H1 (cell line): Measurements from ENCODE around the gene SMO. TPM values are rescaled to one million over a fixed set of nuclear protein-coding genes. Genes with fewer than 3 reads are reported as not detected.

Source experiments
- CTCF ChIA-PET: fragments of 300-600 bp; sonication (Branson Sonifier 250); formaldehyde crosslinking; loops from one replicate; lab custom pipeline; 2021; ENCODE audit not compliant: partially characterized antibody; lab: Charles Lee
- POLR2A ChIA-PET: fragments of 300-600 bp; sonication (Branson Sonifier 250); formaldehyde crosslinking; loops from one replicate; lab custom pipeline; 2021; ENCODE audit warnings: inconsistent platforms; ENCODE audit not compliant: partially characterized antibody; lab: Charles Lee
- DNase-seq, 2 experiments: peaks; one replicate each; pipeline versions ENCODE4 v3.0.0 to v3.0.0-alpha.2; 2010 to 2022; ENCODE audit warnings: low spot score in 2 of 2, low read depth in 1 of 2, mixed read lengths in 1 of 2
- FAIRE-seq: peaks from 2 replicates; lab custom pipeline; 2011; peaks lifted over from hg19 to GRCh38; lab: Jason Lieb, UNC
- H2AFZ ChIP-seq: 2 replicates; pipeline ENCODE4 v1.8.1; 2012; ENCODE audit warnings: low read length, inconsistent platforms
- H2AK5ac ChIP-seq: 2 replicates; pipeline ENCODE4 v1.6.1; 2013; ENCODE audit warnings: low read depth, low read length
- H2BK120ac ChIP-seq: replicated peaks from 2 replicates; pipeline ENCODE3; 2013; ENCODE audit warnings: low read depth, low read length, inconsistent platforms
- H2BK12ac ChIP-seq: 2 replicates; pipeline ENCODE4 v1.6.1; 2013; ENCODE audit warnings: low read depth, low read length
- H2BK15ac ChIP-seq: 2 replicates; pipeline ENCODE4 v1.6.1; 2013; ENCODE audit warnings: low read length
- H2BK20ac ChIP-seq: 2 replicates; pipeline ENCODE4 v1.6.1; 2013; ENCODE audit warnings: low read length
- H2BK5ac ChIP-seq: 2 replicates; pipeline ENCODE4 v1.6.1; 2013; ENCODE audit warnings: low read depth, low read length
- H3K14ac ChIP-seq: 2 replicates; pipeline ENCODE4 v1.6.1; 2013; ENCODE audit warnings: inconsistent platforms; ENCODE audit not compliant: insufficient read length
- H3K18ac ChIP-seq: 2 replicates; pipeline ENCODE4 v1.6.1; 2013; ENCODE audit warnings: low read length; ENCODE audit errors: extremely low read depth
- H3K23ac ChIP-seq: 2 replicates; pipeline ENCODE4 v1.6.1; 2013; ENCODE audit warnings: inconsistent platforms; ENCODE audit not compliant: insufficient read length
- H3K23me2 ChIP-seq: 2 replicates; pipeline ENCODE4 v1.6.1; 2013; ENCODE audit warnings: low read depth, low read length
- H3K27ac ChIP-seq: 2 replicates; pipeline ENCODE4 v1.6.1; 2011; ENCODE audit warnings: low read depth, low read length, inconsistent platforms
- H3K27me3 ChIP-seq, 4 experiments: replicated peaks in 1 of 4; 1 replicate in 1 of 4; 2 replicates in 3 of 4; pipeline versions ENCODE4 v1.6.1 to v1.8.1; 2011 to 2013; ENCODE audit warnings: low read length in 3 of 4, mild to moderate bottlenecking in 3 of 4, inconsistent platforms in 2 of 4, mixed read lengths in 2 of 4, moderate library complexity in 1 of 4; ENCODE audit not compliant: control insufficient read depth in 3 of 4, insufficient read depth in 3 of 4; ENCODE audit errors: extremely low read depth in 1 of 4
- H3K36me3 ChIP-seq, 4 experiments: 2 replicates each; pipeline versions ENCODE4 v1.6.1 to v1.8.1; 2011 to 2013; ENCODE audit warnings: mild to moderate bottlenecking in 4 of 4, low read length in 3 of 4, moderate library complexity in 2 of 4, control low read depth in 1 of 4, inconsistent platforms in 1 of 4; ENCODE audit not compliant: insufficient read depth in 4 of 4, control insufficient read depth in 2 of 4
- H3K4ac ChIP-seq: replicated peaks from 2 replicates; pipeline ENCODE3; 2013; ENCODE audit warnings: low read length, low read depth, mixed read lengths, inconsistent platforms; ENCODE audit not compliant: insufficient read length
- H3K4me1 ChIP-seq, 4 experiments: replicated peaks in 1 of 4; 1 replicate in 1 of 4; 2 replicates in 3 of 4; pipeline versions ENCODE4 v1.6.1 to v1.8.1; 2011 to 2013; ENCODE audit warnings: low read length in 3 of 4, inconsistent platforms in 2 of 4, mixed read lengths in 1 of 4; ENCODE audit not compliant: insufficient read depth in 4 of 4, control insufficient read depth in 3 of 4
- H3K4me2 ChIP-seq, 2 experiments: 2 replicates each; pipeline versions ENCODE4 v1.6.1 to v1.8.1; 2011 to 2013; ENCODE audit warnings: low read depth in 2 of 2, low read length in 2 of 2, control low read depth in 1 of 2, inconsistent platforms in 1 of 2, mild to moderate bottlenecking in 1 of 2; ENCODE audit not compliant: insufficient read depth in 1 of 2
- H3K4me3 ChIP-seq, 4 experiments: fragments of 200-600, 300-600 bp in 1 of 4; sonication (generic), shearing (Covaris generic), sonication (Bioruptor Twin) in 1 of 4; 2 replicates each; pipeline versions ENCODE4 v1.5.1 to v1.8.1; 2011 to 2016; ENCODE audit warnings: low read length in 4 of 4, low read depth in 3 of 4, control low read depth in 2 of 4, inconsistent platforms in 2 of 4, mild to moderate bottlenecking in 2 of 4, mixed read lengths in 1 of 4, moderate library complexity in 1 of 4; ENCODE audit not compliant: insufficient read depth in 2 of 4; ENCODE audit errors: extremely low read depth in 1 of 4
- H3K56ac ChIP-seq: replicated peaks from 2 replicates; pipeline ENCODE3; 2013; ENCODE audit warnings: low read depth, mild to moderate bottlenecking, mixed read lengths, low read length, inconsistent platforms; ENCODE audit not compliant: insufficient read length
- H3K79me1 ChIP-seq: 2 replicates; pipeline ENCODE4 v1.6.1; 2013; ENCODE audit warnings: low read depth, low read length, control low read depth
- H3K79me2 ChIP-seq, 2 experiments: 2 replicates each; pipeline versions ENCODE4 v1.6.1 to v1.8.1; 2012 to 2013; ENCODE audit warnings: low read length in 2 of 2, mild to moderate bottlenecking in 2 of 2, inconsistent platforms in 1 of 2; ENCODE audit not compliant: insufficient read depth in 2 of 2, control insufficient read depth in 1 of 2
- H3K9ac ChIP-seq, 4 experiments: replicated peaks in 1 of 4; 1 replicate in 1 of 4; 2 replicates in 3 of 4; pipeline versions ENCODE4 v1.6.1 to v1.8.1; 2011 to 2013; ENCODE audit warnings: low read depth in 3 of 4, low read length in 3 of 4, control low read depth in 2 of 4, mild to moderate bottlenecking in 2 of 4, moderate library complexity in 2 of 4, inconsistent platforms in 1 of 4; ENCODE audit errors: extremely low read depth in 1 of 4
- H3K9me3 ChIP-seq, 2 experiments: 2 replicates each; pipeline versions ENCODE4 v1.6.1 to v1.8.1; 2012 to 2013; ENCODE audit warnings: mild to moderate bottlenecking in 2 of 2, moderate library complexity in 2 of 2, control low read depth in 1 of 2, inconsistent platforms in 1 of 2, low read depth in 1 of 2, low read length in 1 of 2, mixed read lengths in 1 of 2; ENCODE audit not compliant: insufficient read depth in 2 of 2
- H4K20me1 ChIP-seq, 2 experiments: replicated peaks in 1 of 2; 2 replicates each; pipeline versions ENCODE3 to v1.8.1; 2011 to 2013; ENCODE audit warnings: inconsistent platforms in 2 of 2, low read length in 2 of 2, mild to moderate bottlenecking in 1 of 2; ENCODE audit not compliant: insufficient read depth in 2 of 2, control insufficient read depth in 1 of 2
- H4K5ac ChIP-seq: 2 replicates; pipeline ENCODE4 v1.6.1; 2013; ENCODE audit warnings: low read length, low read depth, mixed read lengths, inconsistent platforms; ENCODE audit not compliant: insufficient read length
- H4K8ac ChIP-seq: 2 replicates; pipeline ENCODE4 v1.8.0; 2013; ENCODE audit warnings: mild to moderate bottlenecking, moderate library complexity, low read length, inconsistent platforms; ENCODE audit not compliant: insufficient read depth; ENCODE audit errors: extremely low read depth
- H4K91ac ChIP-seq: replicated peaks from 2 replicates; pipeline ENCODE3; 2013; ENCODE audit warnings: low read length, mixed read lengths, inconsistent platforms; ENCODE audit not compliant: insufficient read length
- BACH1 ChIP-seq: IDR thresholded peaks from 2 replicates; pipeline ENCODE4 v1.6.1; 2012; ENCODE audit warnings: low read length, improper control_type of control experiment
- CBX5 ChIP-seq: fragments of 300-800, 300-1000 bp; sonication (generic); IDR thresholded peaks from 2 replicates; pipeline ENCODE4 v1.7.1; 2016; ENCODE audit warnings: antibody characterized with exemption, low read length, low read depth
- CEBPB ChIP-seq: IDR thresholded peaks from 2 replicates; pipeline ENCODE4 v1.6.1; 2012; ENCODE audit warnings: low read depth, low read length
- CHD2 ChIP-seq: IDR thresholded peaks from 2 replicates; pipeline ENCODE4 v1.6.1; 2012; ENCODE audit warnings: low read length, improper control_type of control experiment
- EZH2 ChIP-seq: fragments of 200-600 bp; sonication (generic); IDR thresholded peaks from 2 replicates; pipeline ENCODE4 v1.7.1; 2012; ENCODE audit warnings: low read depth, mild to moderate bottlenecking, moderate library complexity, low read length, inconsistent platforms; ENCODE audit not compliant: severe bottlenecking
- GTF2F1 ChIP-seq: IDR thresholded peaks from 2 replicates; pipeline ENCODE4 v1.6.1; 2012; ENCODE audit warnings: low read depth, low read length, improper control_type of control experiment, borderline replicate concordance
- KDM1A ChIP-seq: fragments of 200-600, 300-600 bp; sonication (generic); IDR thresholded peaks from 2 replicates; pipeline ENCODE4 v1.7.1; 2016; ENCODE audit warnings: mild to moderate bottlenecking, low read length, borderline replicate concordance
- POLR2A ChIP-seq, 2 experiments: IDR thresholded peaks; 1 replicate in 1 of 2; 2 replicates in 1 of 2; pipeline ENCODE4 v1.6.1; 2011; ENCODE audit warnings: low read depth in 2 of 2, low read length in 2 of 2, mild to moderate bottlenecking in 2 of 2; ENCODE audit errors: control extremely low read depth in 1 of 2
- POLR2AphosphoS5 ChIP-seq: IDR thresholded peaks from 2 replicates; pipeline ENCODE4 v1.6.1; 2011; ENCODE audit warnings: low read depth, low read length
- RXRA ChIP-seq: IDR thresholded peaks from 2 replicates; pipeline ENCODE4 v1.6.1; 2011; ENCODE audit warnings: low read depth, mild to moderate bottlenecking, low read length, moderate library complexity; ENCODE audit not compliant: insufficient read depth
- SAP30 ChIP-seq: fragments of 300-600 bp; sonication (generic); IDR thresholded peaks from 2 replicates; pipeline ENCODE4 v1.7.1; 2012; ENCODE audit warnings: low read length, moderate library complexity, mild to moderate bottlenecking, inconsistent platforms; ENCODE audit not compliant: insufficient read depth, insufficient replicate concordance
- TCF12 ChIP-seq: IDR thresholded peaks from 2 replicates; pipeline ENCODE4 v1.6.1; 2011; ENCODE audit warnings: low read depth, mild to moderate bottlenecking, low read length
- WGBS, 2 experiments: shearing (Covaris generic) in 1 of 2; methylation state at CpG; one replicate each; pipeline versions ENCODE4 v1.1.6 to v1.1.7; 2013 to 2015; ENCODE audit warnings: low lambda C conversion rate in 2 of 2, mixed read lengths in 2 of 2, inconsistent platforms in 1 of 2, low coverage in 1 of 2, missing lambda C conversion rate in 1 of 2; ENCODE audit not compliant: insufficient replicate concordance in 2 of 2, insufficient coverage in 1 of 2, insufficient read length in 1 of 2; ENCODE audit errors: extremely low coverage in 1 of 2, missing lambda C conversion rate in 1 of 2; 5-methylcytosine and 5-hydroxymethylcytosine counted together
- polyA plus RNA-seq, 7 experiments: library from polyadenylated mRNA; depleted of rRNA in 3 of 7; stranded (reverse) in 5 of 7; unstranded in 2 of 7; fragments of >200 nt in 5 of 7; fragments of 200-250 nt in 2 of 7; gene quantifications; 1 replicate in 5 of 7; 2 replicates in 1 of 7; 4 replicates in 1 of 7; pipeline versions ENCODE4 v1.2.1 to v1.2.3, GENCODE V29; 2011 to 2013; ENCODE audit warnings: missing spikeins in 2 of 7, mixed read lengths in 2 of 7
- total RNA-seq: library from RNA; stranded (reverse); fragmentation: NEBNext Ultra II Directional; extraction: Animal tissue kit (Norgen Biotek cat#: 25700); gene quantifications from 2 replicates; pipeline ENCODE4 v1.2.1, GENCODE V29; 2021
- TF ChIP-seq, protein P1 (sequence below): IDR thresholded peaks from 2 replicates; pipeline ENCODE4 v1.6.1; 2012; ENCODE audit warnings: inconsistent platforms

The SMO gene
- total and polyA plus RNA-seq, 2 of the 8 experiments (the other 6 are each of a cell fraction or from before 2014, with no cell fraction given), result 64.5 to 67.6 TPM

DNA sequence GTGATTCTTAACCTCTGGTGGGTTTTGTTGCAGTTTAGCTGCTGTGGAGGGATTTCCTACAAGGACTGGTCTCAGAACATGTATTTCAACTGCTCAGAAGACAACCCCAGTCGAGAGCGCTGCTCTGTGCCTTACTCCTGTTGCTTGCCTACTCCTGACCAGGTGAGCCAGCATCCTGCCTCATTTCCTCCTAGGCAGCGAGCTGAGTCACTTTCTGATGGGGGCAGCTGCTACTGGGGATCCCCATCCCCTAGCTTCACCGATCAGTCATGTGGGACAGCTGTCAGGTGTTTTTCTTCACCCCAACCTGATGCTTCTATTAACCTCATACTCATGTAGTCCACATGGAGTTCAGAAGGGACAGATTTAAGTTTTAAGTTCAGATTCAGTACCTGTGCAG lies 21.7 kb upstream of the SMO start:
- Histone ChIP-seq H3K27ac (no peak overlapping the region), H2AFZ (no peak overlapping the region), H3K18ac (no peak overlapping the region), H3K14ac (no peak overlapping the region), H3K4me3 (no peak overlapping the region), H4K91ac (no peak overlapping the region), H3K79me2 (no peaks in the 10 kb centered on the region), H2BK20ac (no peak overlapping the region), H4K8ac (no peak overlapping the region), H2BK5ac (no peak overlapping the region), H3K9me3 (no peaks in the 10 kb centered on the region), H3K56ac (no peak overlapping the region), H4K20me1 (no peaks in the 10 kb centered on the region), H3K27me3 (no peaks in the 10 kb centered on the region; a peak in 1 of 7 replicates), H2BK12ac (no peak overlapping the region), H3K4me1 (peaks cover 10 to 17% (median 12%) of the 10 kb centered on the region in 4 experiments), H3K36me3 (peaks cover 0 to 3% (median 0%) of the 10 kb centered on the region in 4 experiments; a peak in 3 of 8 replicates), H2AK5ac (no peak overlapping the region), H4K5ac (no peak overlapping the region), H2BK120ac (no peak overlapping the region), H3K79me1 (no peaks in the 10 kb centered on the region), H3K23me2 (peaks cover 8% of the 10 kb centered on the region), H3K23ac (no peak overlapping the region), H3K9ac (no peak overlapping the region), H2BK15ac (no peak overlapping the region), H3K4me2 (no peak overlapping the region), H3K4ac (no peak overlapping the region)
- POLR2A ChIA-PET, result interaction anchor here (0.9 to 2.0 kb wide), 6 partner anchors 21 to 56 kb away, joined by 3 to 5 read pairs (median 4); partner anchors contain the start of gene SMO
- 89% methylated on average over 4 of the region's 4 CpGs; no CpG with 5 or more reads in 1 of the 2 experiments for WGBS, 2 experiments
- DNase-seq (no peak), FAIRE-seq (no peak)
- CTCF ChIA-PET, result interaction anchor here (0.8 to 19.3 kb wide), 7 partner anchors 9 to 201 kb away, joined by 3 to 258 read pairs (median 6); no protein-coding TSS in a partner anchor
- no peak for TF ChIP-seq POLR2A (IDR thresholded peaks at IDR 0.05; ENCODE audit: control extremely low read depth in 1 of 2, low read depth in 2 of 2, low read length in 2 of 2)
- TF ChIP-seq CBX5, result no peak
- TF ChIP-seq, protein P1, sequence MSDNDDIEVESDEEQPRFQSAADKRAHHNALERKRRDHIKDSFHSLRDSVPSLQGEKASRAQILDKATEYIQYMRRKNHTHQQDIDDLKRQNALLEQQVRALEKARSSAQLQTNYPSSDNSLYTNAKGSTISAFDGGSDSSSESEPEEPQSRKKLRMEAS, result no peak
- no peak for TF ChIP-seq EZH2
- TF ChIP-seq POLR2AphosphoS5, result no peak
- TF ChIP-seq GTF2F1, result no peak
- no peak for TF ChIP-seq RXRA
- no peak for TF ChIP-seq SAP30
- no peak for TF ChIP-seq TCF12
- no peak for TF ChIP-seq KDM1A
- no peak for TF ChIP-seq BACH1
- no peak for TF ChIP-seq CHD2
- TF ChIP-seq CEBPB, result no peak
